ENCODE data around the gene SPG7. TPM values are rescaled to one million over a fixed set of nuclear protein-coding genes. Genes with fewer than 3 reads are reported as not detected.

Gene SPG7
- total and polyA plus RNA-seq, 9 of the 15 experiments (the other 6 are each of a cell fraction or from before 2014, with no cell fraction given): 5.8 to 89.1 (median 49.4) TPM

- Histone ChIP-seq H3K9me3 (replicated peaks; ENCODE audit: control insufficient read depth, insufficient read depth, low read depth, low read length) (no peaks in the 10 kb centered on the region), H3K27me3 (ENCODE audit: control insufficient read depth in 2 of 2, insufficient read depth in 2 of 2, low read length in 2 of 2) (no peaks in the 10 kb centered on the region; a peak in 1 of 5 replicates), H3K9me1 (ENCODE audit: control insufficient read depth, insufficient read depth, low read length) (no peaks in the 10 kb centered on the region), H3K4me2 (ENCODE audit: insufficient read depth, low read length) (no peak overlapping the region), H3K27ac (ENCODE audit: extremely low read depth, low read depth, low read length) (no peak overlapping the region), H2AFZ (ENCODE audit: low read depth, low read length) (no peak overlapping the region), H3K79me2 (ENCODE audit: control insufficient read depth, insufficient read depth, low read length) (peaks cover 55% of the 10 kb centered on the region), H4K20me1 (replicated peaks; ENCODE audit: control insufficient read depth, insufficient read depth, low read length) (no peaks in the 10 kb centered on the region; the same call in 1 of the 2 replicates), H3K4me3 (no peak overlapping the region), H3K36me3 (ENCODE audit: control insufficient read depth, insufficient read depth, low read length) (peaks cover 42% of the 10 kb centered on the region), H3K9ac (ENCODE audit: insufficient read depth in 1 of 2, low read depth in 2 of 2, low read length in 2 of 2) (peak overlapping the region in 1 of 2 experiments; percentile 48; a peak in 1 of 4 replicates), H3K4me1 (replicated peaks in 1 of 2; ENCODE audit: control insufficient read depth in 2 of 2, insufficient read depth in 2 of 2, low read length in 2 of 2) (peaks cover 16 to 39% of the 10 kb centered on the region in 2 experiments; a peak in 4 of 5 replicates)
- ChIA-PET POLR2A (interaction anchor here (0.8 kb wide), 2 partner anchors 18 to 154 kb away, joined by 3 read pairs; no protein-coding TSS in a partner anchor), CTCF (ENCODE audit: low intra/inter-chr PET ratio) (no interaction called here)
- DNase-seq (ENCODE audit: extremely low read depth in 1 of 4, low spot score in 3 of 4): no peak
- no peak for FAIRE-seq
- no TSS peak for BruUV-seq (replicated peaks)
- TF ChIP-seq ZNF449 (CRISPR knock-in tag; IDR thresholded peaks at IDR 0.05): no peak
- no peak for TF ChIP-seq STAT5B (CRISPR knock-in tag; IDR thresholded peaks at IDR 0.05)
- no peak for TF ChIP-seq ZNF507 (tag; conservative IDR thresholded peaks at IDR 0.05)
- no peak for TF ChIP-seq DDX20 (tag; IDR thresholded peaks at IDR 0.05; ENCODE audit: low read depth)
- no peak for TF ChIP-seq CGGBP1 (CRISPR knock-in tag; IDR thresholded peaks at IDR 0.05)
- TF ChIP-seq PPARD (CRISPR knock-in tag; IDR thresholded peaks at IDR 0.05): no peak
- TF ChIP-seq MTF1 (CRISPR knock-in tag; IDR thresholded peaks at IDR 0.05; ENCODE audit: borderline replicate concordance): no peak
- TF ChIP-seq REST (IDR thresholded peaks at IDR 0.05; ENCODE audit: borderline replicate concordance): no peak
- no peak for TF ChIP-seq REST (CRISPR knock-in tag; IDR thresholded peaks at IDR 0.05; ENCODE audit: low read depth)
- WGBS (ENCODE audit: insufficient coverage, low coverage, missing lambda C conversion rate): 94% methylated on average over 9 of the region's 9 CpGs
- in situ Hi-C loops (cut with MboI) (no loop called here), intact Hi-C loops (cut with micrococcal nuclease) (no loop called here)
- no peak for ATAC-seq
Observed at GRCh38 chr16:89510526-89510925, 2.3 kb downstream of the SPG7 start.
